GM23338 (cell line): ENCODE results near the gene LRIT1.

Experiments
- CTCF ChIP-seq, 2 experiments: fragments of 200-600 bp in 1 of 2; sonication (generic) in 1 of 2; conservative IDR thresholded peaks; 2 replicates each; pipeline versions ENCODE4 v1.5.1 to v1.6.1; 2016 to 2017; ENCODE audit warnings: antibody characterized with exemption in 2 of 2, low read depth in 2 of 2, mild to moderate bottlenecking in 2 of 2, moderate library complexity in 1 of 2
- EZH2phosphoT487 ChIP-seq: fragments of 200-600 bp; sonication (generic); IDR thresholded peaks from one replicate; pipeline ENCODE4 v1.8.1; 2018; ENCODE audit warnings: antibody characterized with exemption; ENCODE audit not compliant: unreplicated experiment
- JUNB ChIP-seq: IDR thresholded peaks from one replicate; pipeline ENCODE4 v1.6.1; 2016; ENCODE audit warnings: antibody characterized with exemption; ENCODE audit not compliant: unreplicated experiment

GRCh38 chr10:84270708-84271107, 29.4 kb upstream of the LRIT1 start:
- TF ChIP-seq CTCF (conservative IDR thresholded peaks at IDR 0.05; ENCODE audit: low read depth in 2 of 2) (no peak), EZH2phosphoT487 (no peak), JUNB (no peak)
